Mesenchymal stem cell (in vitro differentiated cells and primary cell): ENCODE results near the gene PRR35.
A peak's percentile ranks its signal among the peaks of the same experiment; 100 is the strongest.

Source experiments
- DNase-seq: peaks from one replicate; pipeline ENCODE4 v3.0.0-alpha.2; 2013
- H2AFZ ChIP-seq: one replicate; pipeline ENCODE4 v1.6.1; 2013; ENCODE audit warnings: low read depth, mild to moderate bottlenecking, control low read depth, inconsistent platforms, low read length, moderate library complexity
- H2AK5ac ChIP-seq: 2 replicates; pipeline ENCODE4 v1.6.1; 2013; ENCODE audit warnings: low read length, moderate library complexity, mild to moderate bottlenecking, inconsistent platforms; ENCODE audit not compliant: severe bottlenecking
- H2BK120ac ChIP-seq: one replicate; pipeline ENCODE4 v1.6.1; 2013; ENCODE audit warnings: low read depth, mild to moderate bottlenecking, inconsistent platforms, low read length, moderate library complexity
- H2BK12ac ChIP-seq, 2 experiments: one replicate each; pipeline ENCODE4 v1.6.1; 2013; ENCODE audit warnings: inconsistent platforms in 2 of 2, low read length in 2 of 2, mild to moderate bottlenecking in 2 of 2, moderate library complexity in 2 of 2, control low read depth in 1 of 2
- H2BK15ac ChIP-seq: one replicate; pipeline ENCODE4 v1.6.1; 2013; ENCODE audit warnings: mild to moderate bottlenecking, low read depth, inconsistent platforms; ENCODE audit not compliant: poor library complexity, severe bottlenecking
- H2BK5ac ChIP-seq: 2 replicates; pipeline ENCODE4 v1.6.1; 2013; ENCODE audit warnings: low read depth, mild to moderate bottlenecking, low read length, control low read depth, inconsistent platforms; ENCODE audit not compliant: poor library complexity, severe bottlenecking
- H3K14ac ChIP-seq, 2 experiments: one replicate each; pipeline ENCODE4 v1.6.1; 2013; ENCODE audit warnings: inconsistent platforms in 2 of 2, low read length in 2 of 2, control low read depth in 1 of 2, mild to moderate bottlenecking in 1 of 2, moderate library complexity in 1 of 2
- H3K18ac ChIP-seq, 2 experiments: one replicate each; pipeline ENCODE4 v1.6.1; 2013; ENCODE audit warnings: inconsistent platforms in 2 of 2, low read length in 2 of 2, control low read depth in 1 of 2, low read depth in 1 of 2, mild to moderate bottlenecking in 1 of 2
- H3K23ac ChIP-seq, 2 experiments: one replicate each; pipeline ENCODE4 v1.6.1; 2013; ENCODE audit warnings: inconsistent platforms in 2 of 2, low read length in 2 of 2, mild to moderate bottlenecking in 2 of 2, moderate library complexity in 2 of 2, control low read depth in 1 of 2
- H3K27ac ChIP-seq: 2 replicates; pipeline ENCODE4 v1.5.1; 2013; ENCODE audit warnings: mild to moderate bottlenecking, moderate library complexity, low read length, control low read depth, inconsistent platforms; ENCODE audit not compliant: poor library complexity, severe bottlenecking
- H3K27me3 ChIP-seq, 2 experiments: 2 replicates each; pipeline versions ENCODE4 v1.6.1 to v1.7.0; 2013; ENCODE audit warnings: low read length in 2 of 2, mild to moderate bottlenecking in 2 of 2, moderate library complexity in 2 of 2, control low read depth in 1 of 2, inconsistent platforms in 1 of 2; ENCODE audit not compliant: control insufficient read depth in 1 of 2, insufficient read depth in 1 of 2
- H3K36me3 ChIP-seq, 2 experiments: 2 replicates each; pipeline versions ENCODE4 v1.6.1 to v1.7.0; 2013; ENCODE audit warnings: low read length in 2 of 2, control low read depth in 1 of 2, inconsistent platforms in 1 of 2, low read depth in 1 of 2, mild to moderate bottlenecking in 1 of 2; ENCODE audit not compliant: insufficient read depth in 2 of 2, control insufficient read depth in 1 of 2
- H3K4ac ChIP-seq, 2 experiments: one replicate each; pipeline ENCODE4 v1.6.1; 2013; ENCODE audit warnings: inconsistent platforms in 2 of 2, low read length in 2 of 2, mild to moderate bottlenecking in 2 of 2, moderate library complexity in 2 of 2, control low read depth in 1 of 2, low read depth in 1 of 2
- H3K4me1 ChIP-seq: 2 replicates; pipeline ENCODE4 v1.6.1; 2013; ENCODE audit warnings: low read depth, low read length, control low read depth; ENCODE audit not compliant: control insufficient read depth, insufficient read depth
- H3K4me2 ChIP-seq: 2 replicates; pipeline ENCODE4 v1.6.1; 2013; ENCODE audit warnings: low read length, mild to moderate bottlenecking, inconsistent platforms; ENCODE audit not compliant: poor library complexity, severe bottlenecking
- H3K4me3 ChIP-seq, 2 experiments: 2 replicates each; pipeline versions ENCODE4 v1.5.1 to v1.7.0; 2013; ENCODE audit warnings: low read length in 2 of 2, mild to moderate bottlenecking in 2 of 2, control low read depth in 1 of 2, low read depth in 1 of 2; ENCODE audit not compliant: insufficient read depth in 1 of 2
- H3K79me1 ChIP-seq: replicated peaks from 2 replicates; pipeline ENCODE4 v1.6.1; 2013; ENCODE audit warnings: mild to moderate bottlenecking, control low read depth, low read length, inconsistent platforms; ENCODE audit not compliant: poor library complexity, severe bottlenecking
- H3K9ac ChIP-seq: 2 replicates; pipeline ENCODE4 v1.7.0; 2013; ENCODE audit warnings: mild to moderate bottlenecking, low read length, moderate library complexity
- H3K9me3 ChIP-seq: 2 replicates; pipeline ENCODE4 v1.7.0; 2013; ENCODE audit warnings: mild to moderate bottlenecking, low read length; ENCODE audit not compliant: control insufficient read depth
- H4K8ac ChIP-seq: one replicate; pipeline ENCODE4 v1.6.1; 2013; ENCODE audit warnings: inconsistent platforms, mild to moderate bottlenecking, low read length, moderate library complexity
- H4K91ac ChIP-seq: one replicate; pipeline ENCODE4 v1.6.1; 2013; ENCODE audit warnings: mild to moderate bottlenecking, low read length, inconsistent platforms
- WGBS: methylation state at CpG from one replicate; pipeline ENCODE4 v1.1.7; 2013; ENCODE audit warnings: mixed read lengths; 5-methylcytosine and 5-hydroxymethylcytosine counted together

Gene PRR35

GRCh38 chr16:515939-516226 is 44.3 kb upstream of the PRR35 start:
- no peak overlapping the region for H3K18ac ChIP-seq
- H3K27ac ChIP-seq = no peak overlapping the region
- peaks cover 40 to 59% of the 10 kb centered on the region in 2 experiments for H3K36me3 ChIP-seq
- peaks cover 7% of the 10 kb centered on the region for H3K4me1 ChIP-seq
- no peak overlapping the region for H2BK15ac ChIP-seq
- no peak overlapping the region for H2AK5ac ChIP-seq
- no peak overlapping the region for H3K9ac ChIP-seq
- H4K8ac ChIP-seq = no peak overlapping the region
- no peak overlapping the region for H3K4me3 ChIP-seq
- H3K14ac ChIP-seq = no peak overlapping the region
- no peak for DNase-seq
- H4K91ac ChIP-seq = no peak overlapping the region
- H2BK5ac ChIP-seq = no peak overlapping the region
- H3K23ac ChIP-seq = no peak overlapping the region
- no peak overlapping the region for H2BK120ac ChIP-seq
- H2BK12ac ChIP-seq = no peak overlapping the region
- H3K79me1 ChIP-seq = peaks cover 6% of the 10 kb centered on the region
- 98% methylated on average over 11 of the region's 11 CpGs for WGBS
- no peak overlapping the region for H3K4me2 ChIP-seq
- no peak overlapping the region for H3K4ac ChIP-seq
- H3K9me3 ChIP-seq = no peaks in the 10 kb centered on the region
- H3K27me3 ChIP-seq = no peaks in the 10 kb centered on the region
- no peak overlapping the region for H2AFZ ChIP-seq

GRCh38 chr16:516301-516700 is 43.9 kb upstream of the PRR35 start:
- peaks cover 6% of the 10 kb centered on the region for H3K79me1 ChIP-seq
- H4K8ac ChIP-seq = no peak overlapping the region
- H4K91ac ChIP-seq = no peak overlapping the region
- no peaks in the 10 kb centered on the region for H3K27me3 ChIP-seq
- no peak overlapping the region for H2BK120ac ChIP-seq
- H2AFZ ChIP-seq = no peak overlapping the region
- no peak overlapping the region for H2AK5ac ChIP-seq
- no peak overlapping the region for H3K18ac ChIP-seq
- no peaks in the 10 kb centered on the region for H3K9me3 ChIP-seq
- no peak overlapping the region for H3K23ac ChIP-seq
- no peak overlapping the region for H3K9ac ChIP-seq
- no peak overlapping the region for H3K4me3 ChIP-seq
- no peak for DNase-seq
- H2BK5ac ChIP-seq = no peak overlapping the region
- H2BK12ac ChIP-seq = no peak overlapping the region
- no peak overlapping the region for H3K27ac ChIP-seq
- H3K36me3 ChIP-seq = peaks cover 44 to 63% of the 10 kb centered on the region in 2 experiments
- no peak overlapping the region for H3K4ac ChIP-seq
- no peak overlapping the region for H3K14ac ChIP-seq
- no peak overlapping the region for H3K4me2 ChIP-seq
- H2BK15ac ChIP-seq = no peak overlapping the region
- H3K4me1 ChIP-seq = peaks cover 7% of the 10 kb centered on the region
- WGBS = 98% methylated on average over 8 of the region's 8 CpGs

GRCh38 chr16:518858-519257 is 41.3 kb upstream of the PRR35 start:
- Histone ChIP-seq H4K8ac (no peak overlapping the region), H3K14ac (no peak overlapping the region), H2BK12ac (no peak overlapping the region), H3K23ac (no peak overlapping the region), H3K27me3 (no peaks in the 10 kb centered on the region), H3K4me1 (peaks cover 6% of the 10 kb centered on the region), H2AK5ac (no peak overlapping the region), H2BK15ac (no peak overlapping the region), H3K4ac (peak overlapping the region in 1 of 2 experiments; percentile 7), H3K27ac (no peak overlapping the region), H2AFZ (no peak overlapping the region), H3K9me3 (no peaks in the 10 kb centered on the region), H3K18ac (no peak overlapping the region), H3K36me3 (peaks cover 44 to 70% of the 10 kb centered on the region in 2 experiments), H3K4me2 (no peak overlapping the region), H4K91ac (peak overlapping the region; percentile 8), H2BK120ac (no peak overlapping the region), H2BK5ac (no peak overlapping the region), H3K79me1 (peaks cover 10% of the 10 kb centered on the region), H3K9ac (no peak overlapping the region), H3K4me3 (no peak overlapping the region)
- no peak for DNase-seq
- 96% methylated on average over 9 of the region's 9 CpGs for WGBS

- Histone ChIP-seq H3K23ac (no peak overlapping the region), H3K79me1 (peaks cover 11% of the 10 kb centered on the region), H2BK5ac (no peak overlapping the region), H3K4me3 (no peak overlapping the region), H4K8ac (no peak overlapping the region), H3K14ac (no peak overlapping the region), H3K4me1 (peaks cover 7% of the 10 kb centered on the region), H2BK12ac (no peak overlapping the region), H3K27me3 (no peaks in the 10 kb centered on the region), H3K4me2 (no peak overlapping the region), H4K91ac (no peak overlapping the region), H3K27ac (no peak overlapping the region), H2BK120ac (no peak overlapping the region), H2BK15ac (no peak overlapping the region), H2AK5ac (no peak overlapping the region), H3K18ac (no peak overlapping the region), H2AFZ (no peak overlapping the region), H3K4ac (no peak overlapping the region), H3K9me3 (no peaks in the 10 kb centered on the region), H3K36me3 (peaks cover 44 to 71% of the 10 kb centered on the region in 2 experiments), H3K9ac (no peak overlapping the region)
- no peak for DNase-seq
- WGBS = 98% methylated on average over 19 of the region's 19 CpGs
Measured at GRCh38 chr16:519425-519824, 40.8 kb upstream of the PRR35 start.
